Activated CD8-positive, alpha-beta T cell treated with anti-CD3 and anti-CD28 coated beads for 36 hours (primary cell): ENCODE measurements around the gene TARBP2. TPM values are rescaled to one million over a fixed set of nuclear protein-coding genes. Genes with fewer than 3 reads are reported as not detected.

Experiments used
- ATAC-seq: fragments of 200-7000 bp; cut with Tn5 transposase; one replicate; pipeline ENCODE4 v1.10.0; 2021; ENCODE audit warnings: mild to moderate bottlenecking, moderate library complexity
- CTCF ChIA-PET: fragments of 350-600 bp; sonication (Branson Sonifier 250); formaldehyde crosslinking; loops from one replicate; lab custom pipeline; 2021; ENCODE audit warnings: antibody characterized with exemption; lab: Charles Lee
- POLR2A ChIA-PET: fragments of 350-600 bp; sonication (Branson Sonifier 250); formaldehyde crosslinking; loops from one replicate; lab custom pipeline; 2021; ENCODE audit warnings: antibody characterized with exemption; lab: Charles Lee
- DNase-seq: peaks from one replicate; pipeline ENCODE4 v3.0.0-alpha.2; 2020
- H3K27ac Mint-ChIP-seq: one replicate; pipeline ENCODE4 v1.8.0; 2021; ENCODE audit warnings: mild to moderate bottlenecking, mixed read lengths
- H3K27me3 Mint-ChIP-seq: one replicate; pipeline ENCODE4 v1.8.0; 2021; ENCODE audit warnings: mixed read lengths
- H3K36me3 Mint-ChIP-seq: one replicate; pipeline ENCODE4 v1.8.0; 2021; ENCODE audit warnings: low read depth, mixed read lengths
- H3K4me1 Mint-ChIP-seq: one replicate; pipeline ENCODE4 v1.8.0; 2021; ENCODE audit warnings: low read depth, mixed read lengths
- H3K4me3 Mint-ChIP-seq: one replicate; pipeline ENCODE4 v1.8.0; 2021; ENCODE audit warnings: mild to moderate bottlenecking, moderate library complexity, mixed read lengths
- H3K9me3 Mint-ChIP-seq: one replicate; pipeline ENCODE4 v1.8.0; 2021; ENCODE audit warnings: mixed read lengths
- CTCF ChIP-seq: fragments of 200-600 bp; IDR thresholded peaks from one replicate; pipeline ENCODE4 v1.8.0; 2022; ENCODE audit warnings: antibody characterized with exemption, mild to moderate bottlenecking
- intact Hi-C: fragments of 100-400 bp; cut with micrococcal nuclease; formaldehyde crosslinking; loops from one replicate; pipeline ENCODE4 v1.10.0; 2022
- total RNA-seq, 2 experiments: library from RNA; stranded (reverse); gene quantifications; one replicate each; pipeline ENCODE4 v1.2.3, GENCODE V29; 2021

The TARBP2 gene
- total RNA-seq, 2 experiments from 2014 or later: 32.0 to 33.3 TPM

GRCh38 chr12:53498235-53498630 lies 2.9 kb upstream of the TARBP2 start:
- DNase-seq (peak; percentile 30), ATAC-seq (no peak)
- Mint-ChIP-seq H3K4me1 (peaks cover 42% of the 10 kb centered on the region), H3K27ac (peak overlapping the region; percentile 81), H3K9me3 (no peaks in the 10 kb centered on the region), H3K36me3 (no peaks in the 10 kb centered on the region), H3K27me3 (no peaks in the 10 kb centered on the region), H3K4me3 (peak overlapping the region; percentile 76)
- no peak for TF ChIP-seq CTCF
- ChIA-PET POLR2A (interaction anchor here (1.0 to 54.1 kb wide), 2 partner anchors 8 to 31 kb away, joined by 3 to 1494 read pairs; partner anchors contain the start of gene PCBP2), CTCF (interaction anchor here (1.0 to 2.5 kb wide), 4 partner anchors 10 to 25 kb away, joined by 3 to 11 read pairs (median 6); no protein-coding TSS in a partner anchor)
- intact Hi-C loops: no loop called here

GRCh38 chr12:53499266-53500141 lies 1.6 kb upstream of the TARBP2 start, which contains the start of gene MAP3K12:
Gene MAP3K12, minus strand, starts transcription at chr12:53499458. Its CDS starts 12,067 bp downstream, at chr12:53487391.
- POLR2A ChIA-PET: interaction anchor here (0.6 to 54.1 kb wide), 4 partner anchors 9 to 180 kb away, joined by 3 to 1494 read pairs (median 6); partner anchors contain the start of gene PCBP2
- no peaks in the 10 kb centered on the region for H3K36me3 Mint-ChIP-seq
- H3K27me3 Mint-ChIP-seq: no peaks in the 10 kb centered on the region
- CTCF ChIA-PET: interaction anchor here (1.1 to 2.5 kb wide), 5 partner anchors 9 to 147 kb away, joined by 4 to 11 read pairs (median 5); no protein-coding TSS in a partner anchor
- ATAC-seq: peak; percentile 11
- peak within 1 kb of the TSS; percentile 94 for H3K27ac Mint-ChIP-seq
- H3K4me3 Mint-ChIP-seq: peak within 1 kb of the TSS; percentile 76
- DNase-seq: peak; percentile 76
- TF ChIP-seq CTCF: no peak
- peaks cover 37% of the 10 kb centered on the region for H3K4me1 Mint-ChIP-seq
- intact Hi-C loops: loop anchor here (10.0 kb wide), 1 partner anchor 145 kb away; no protein-coding TSS in a partner anchor
- H3K9me3 Mint-ChIP-seq: no peaks in the 10 kb centered on the region

- no peaks in the 10 kb centered on the region for H3K9me3 Mint-ChIP-seq
- peak overlapping the region; percentile 94 for H3K27ac Mint-ChIP-seq
- no peaks in the 10 kb centered on the region for H3K36me3 Mint-ChIP-seq
- peaks cover 39% of the 10 kb centered on the region for H3K4me1 Mint-ChIP-seq
- peak overlapping the region; percentile 76 for H3K4me3 Mint-ChIP-seq
- DNase-seq (no peak), ATAC-seq (no peak)
- H3K27me3 Mint-ChIP-seq: no peaks in the 10 kb centered on the region
- CTCF ChIA-PET: interaction anchor here (0.9 to 1.9 kb wide), 8 partner anchors 9 to 179 kb away, joined by 3 to 8 read pairs (median 5); partner anchors contain the start of genes AAAS and ATP5MC2
- no peak for TF ChIP-seq CTCF
- POLR2A ChIA-PET: interaction anchor here (0.6 to 54.1 kb wide), 8 partner anchors 10 to 201 kb away, joined by 3 to 1494 read pairs (median 4); partner anchors contain the start of genes ATP5MC2, MYG1 and PCBP2
- intact Hi-C loops: loop anchor here (10.0 kb wide), 1 partner anchor 145 kb away; no protein-coding TSS in a partner anchor
Observed at GRCh38 chr12:53500142-53500775, 824 bp upstream of the TARBP2 start.

- Mint-ChIP-seq H3K27me3 (no peaks in the 10 kb centered on the region), H3K4me1 (peaks cover 39% of the 10 kb centered on the region), H3K36me3 (peaks cover 3% of the 10 kb centered on the region), H3K27ac (peak overlapping the region; percentile 94), H3K4me3 (peak overlapping the region; percentile 76), H3K9me3 (no peaks in the 10 kb centered on the region)
- ATAC-seq (no peak), DNase-seq (no peak)
- ChIA-PET POLR2A (interaction anchor here (0.7 to 54.1 kb wide), 9 partner anchors 9 to 186 kb away, joined by 3 to 1494 read pairs (median 4); partner anchors contain the start of genes AAAS, ATP5MC2 and PCBP2), CTCF (interaction anchor here (1.1 to 1.9 kb wide), 7 partner anchors 7 to 183 kb away, joined by 3 to 8 read pairs (median 5); partner anchors contain the start of gene AAAS)
- no peak for TF ChIP-seq CTCF
- intact Hi-C loops: loop anchor here (10.0 kb wide), 1 partner anchor 147 kb away; no protein-coding TSS in a partner anchor
Observed at GRCh38 chr12:53501615-53502181, 615 bp downstream of the TARBP2 start.
